ENCODE results near the gene CIT.

DNA sequence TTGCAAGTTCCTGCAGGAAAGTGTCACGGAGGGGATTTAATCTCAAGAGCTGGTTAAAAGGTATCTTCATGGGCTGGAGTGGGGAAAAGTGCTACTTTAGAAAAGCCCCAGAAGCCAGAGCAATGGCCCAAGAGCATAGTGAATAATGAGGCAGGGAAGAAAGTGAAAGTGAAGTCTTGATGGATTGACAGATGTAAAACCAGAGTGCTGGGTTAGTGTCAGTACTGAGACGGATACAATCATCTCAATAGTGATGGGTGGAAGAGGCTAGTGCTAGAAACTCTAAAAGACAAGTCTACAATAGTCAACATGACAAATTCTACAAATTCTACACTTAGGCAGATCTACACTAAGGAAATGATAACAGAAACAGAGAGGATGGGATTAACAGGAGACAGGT is 68.1 kb downstream of the CIT start:
- TF ChIP-seq, protein P1, sequence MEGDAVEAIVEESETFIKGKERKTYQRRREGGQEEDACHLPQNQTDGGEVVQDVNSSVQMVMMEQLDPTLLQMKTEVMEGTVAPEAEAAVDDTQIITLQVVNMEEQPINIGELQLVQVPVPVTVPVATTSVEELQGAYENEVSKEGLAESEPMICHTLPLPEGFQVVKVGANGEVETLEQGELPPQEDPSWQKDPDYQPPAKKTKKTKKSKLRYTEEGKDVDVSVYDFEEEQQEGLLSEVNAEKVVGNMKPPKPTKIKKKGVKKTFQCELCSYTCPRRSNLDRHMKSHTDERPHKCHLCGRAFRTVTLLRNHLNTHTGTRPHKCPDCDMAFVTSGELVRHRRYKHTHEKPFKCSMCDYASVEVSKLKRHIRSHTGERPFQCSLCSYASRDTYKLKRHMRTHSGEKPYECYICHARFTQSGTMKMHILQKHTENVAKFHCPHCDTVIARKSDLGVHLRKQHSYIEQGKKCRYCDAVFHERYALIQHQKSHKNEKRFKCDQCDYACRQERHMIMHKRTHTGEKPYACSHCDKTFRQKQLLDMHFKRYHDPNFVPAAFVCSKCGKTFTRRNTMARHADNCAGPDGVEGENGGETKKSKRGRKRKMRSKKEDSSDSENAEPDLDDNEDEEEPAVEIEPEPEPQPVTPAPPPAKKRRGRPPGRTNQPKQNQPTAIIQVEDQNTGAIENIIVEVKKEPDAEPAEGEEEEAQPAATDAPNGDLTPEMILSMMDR (conservative IDR thresholded peaks at IDR 0.05 in 1 of 2, IDR thresholded peaks at IDR 0.05 in 1 of 2; ENCODE audit: low read depth in 1 of 2, low read length in 2 of 2): no peak
- no peak for TF ChIP-seq EZH2 (IDR thresholded peaks at IDR 0.05; ENCODE audit: low read length, missing control alignments)

Measured in fibroblast of lung (primary cell).